ENCODE results near the gene NR6A1. TPM values are rescaled to one million over a fixed set of nuclear protein-coding genes. Genes with fewer than 3 reads are reported as not detected.
A peak's percentile ranks its signal among the peaks of the same experiment; 100 is the strongest.

NR6A1 gene
- total and polyA plus RNA-seq, 5 donors = 0.57 to 1.9 (median 0.91) TPM

DNA sequence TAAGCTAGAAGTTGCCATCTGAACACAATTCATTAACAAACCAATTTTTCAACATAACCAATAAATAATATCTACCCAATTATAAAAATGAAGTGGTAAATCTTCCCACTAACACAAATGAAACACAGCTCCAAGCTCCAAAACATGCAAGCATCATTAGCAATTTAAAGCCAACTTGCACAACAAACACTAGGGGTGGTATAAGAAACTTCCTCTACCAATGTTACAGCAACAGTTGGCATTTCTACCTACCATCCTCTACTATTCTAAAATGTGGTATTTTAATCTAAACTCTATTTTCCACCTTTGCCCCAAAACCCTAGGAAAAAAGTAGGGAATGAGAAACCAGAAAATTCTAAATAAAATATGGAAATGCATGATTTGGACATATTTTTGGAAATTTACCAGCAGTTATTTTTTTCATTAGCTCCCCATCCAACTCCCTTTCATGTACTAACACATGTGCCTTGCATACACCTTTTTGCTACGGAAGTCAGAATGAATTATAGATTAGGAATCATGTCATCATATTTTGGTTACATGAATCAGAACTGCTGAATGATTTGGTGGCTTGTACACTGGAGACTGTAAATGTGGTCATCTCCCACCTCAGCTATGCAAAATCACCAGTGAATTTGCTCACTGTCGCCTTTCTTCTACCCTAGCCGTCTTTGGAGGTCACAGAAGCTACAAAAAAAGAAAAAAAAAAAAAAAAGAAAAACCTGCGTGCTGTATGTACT, 4.1 kb downstream of the NR6A1 start:
- DNase-seq (no peak), ATAC-seq (no peak)
- Histone ChIP-seq H3K27me3 (ENCODE audit: control insufficient read depth, insufficient read depth) (peaks cover 3% of the 10 kb centered on the region), H3K27ac (ENCODE audit: low read length) (no peak overlapping the region), H3K4me1 (ENCODE audit: control insufficient read depth, insufficient read depth, low read length) (no peaks in the 10 kb centered on the region), H3K4me3 (ENCODE audit: low read length) (no peak overlapping the region), H3K9me3 (ENCODE audit: control insufficient read depth, low read length) (no peaks in the 10 kb centered on the region)
- intact Hi-C loops (cut with DNase I) = no loop called here
- WGBS = 77% methylated on average over 4 of the region's 4 CpGs

DNA sequence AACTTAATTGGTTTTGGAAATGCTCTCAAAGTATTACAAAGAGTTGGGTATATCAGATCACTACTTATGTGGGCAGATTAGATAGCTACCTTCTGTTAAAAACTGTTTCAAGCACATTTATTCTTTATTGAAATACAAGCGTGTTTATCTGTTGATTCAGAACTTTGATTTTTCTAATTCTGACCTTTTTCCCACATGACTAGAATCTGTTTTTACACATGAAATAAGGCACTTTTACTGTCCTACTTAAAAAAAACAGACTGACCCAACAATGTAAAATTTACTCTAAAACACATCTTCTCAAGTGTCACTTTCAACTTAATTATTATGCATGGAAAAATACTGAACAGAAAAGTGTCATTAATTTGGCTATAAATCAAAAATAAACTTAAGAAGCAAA, 4.8 kb downstream of the NR6A1 start:
- Histone ChIP-seq H3K9me3 (ENCODE audit: control insufficient read depth, low read length) (no peaks in the 10 kb centered on the region), H3K4me3 (ENCODE audit: low read length) (no peak overlapping the region), H3K27ac (ENCODE audit: low read length) (no peak overlapping the region), H3K27me3 (ENCODE audit: control insufficient read depth, insufficient read depth) (peaks cover 3% of the 10 kb centered on the region), H3K4me1 (ENCODE audit: control insufficient read depth, insufficient read depth, low read length) (no peaks in the 10 kb centered on the region)
- WGBS = 94% methylated on average over 1 of the region's 1 CpG
- intact Hi-C loops (cut with DNase I) = no loop called here
- ATAC-seq (no peak), DNase-seq (no peak)

DNA sequence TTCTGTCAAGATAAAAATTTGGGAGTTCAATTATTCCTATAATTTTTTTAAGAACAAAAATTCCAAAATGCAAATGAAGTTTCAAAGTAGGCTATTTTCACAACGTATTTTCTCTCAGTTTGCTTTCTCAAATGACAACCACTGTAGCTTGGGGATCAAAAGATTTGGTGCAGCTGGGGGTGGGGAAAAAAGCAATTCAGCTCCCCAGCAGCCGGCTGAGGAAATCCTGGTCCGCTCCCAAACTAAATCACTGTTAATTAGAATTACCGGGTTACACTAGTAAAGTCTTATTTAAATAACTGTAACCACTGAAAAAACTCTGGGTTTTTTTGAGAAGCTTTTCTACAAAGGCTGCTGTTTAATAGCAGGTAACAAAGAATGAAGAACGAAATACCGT, 5.7 kb downstream of the NR6A1 start:
- ATAC-seq = no peak
- intact Hi-C loops (cut with DNase I) = no loop called here
- Histone ChIP-seq H3K4me3 (ENCODE audit: low read length) (no peak overlapping the region), H3K27me3 (ENCODE audit: control insufficient read depth, insufficient read depth) (peaks cover 3% of the 10 kb centered on the region), H3K9me3 (ENCODE audit: control insufficient read depth, low read length) (no peaks in the 10 kb centered on the region), H3K4me1 (ENCODE audit: control insufficient read depth, insufficient read depth, low read length) (no peaks in the 10 kb centered on the region), H3K27ac (ENCODE audit: low read length) (no peak overlapping the region)
- 89% methylated on average over 6 of the region's 6 CpGs for WGBS
- no peak for DNase-seq

DNA sequence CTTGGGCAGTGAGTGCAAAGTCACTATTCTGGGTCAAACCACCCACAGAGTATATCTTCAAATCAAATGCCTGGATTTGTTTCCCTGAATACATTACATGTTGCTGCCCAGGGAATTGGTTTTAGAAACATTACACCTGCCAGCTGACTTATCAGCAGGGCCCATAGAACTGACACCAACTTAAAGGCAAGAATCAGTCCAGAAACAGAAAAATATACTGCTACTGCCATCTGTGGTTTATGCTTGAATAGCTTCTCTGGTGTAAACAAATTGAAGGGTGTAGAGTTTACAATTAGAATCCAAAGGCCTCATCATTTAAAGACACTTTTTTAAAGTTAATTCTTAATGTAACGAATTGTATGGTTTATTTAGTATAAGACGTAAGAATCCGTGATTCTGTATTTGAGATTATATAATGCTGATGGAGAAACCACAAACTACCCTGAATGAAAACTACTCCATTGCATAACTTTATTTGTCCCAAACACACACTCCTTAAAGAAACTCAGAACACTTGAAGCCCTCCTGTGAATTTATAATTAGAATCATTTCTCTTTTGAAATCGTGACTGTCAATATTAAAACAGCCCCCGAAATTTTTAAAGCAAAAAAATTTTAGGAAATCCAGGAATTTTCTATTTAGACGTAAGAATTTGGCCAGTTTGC, 6.2 kb downstream of the NR6A1 start:
- H3K4me3 ChIP-seq (ENCODE audit: low read length) = no peak overlapping the region
- peaks cover 3% of the 10 kb centered on the region for H3K27me3 ChIP-seq (ENCODE audit: control insufficient read depth, insufficient read depth)
- WGBS = 80% methylated on average over 6 of the region's 6 CpGs
- intact Hi-C loops (cut with DNase I) = no loop called here
- no peak overlapping the region for H3K27ac ChIP-seq (ENCODE audit: low read length)
- H3K9me3 ChIP-seq (ENCODE audit: control insufficient read depth, low read length) = no peaks in the 10 kb centered on the region
- DNase-seq (no peak), ATAC-seq (no peak)
- no peaks in the 10 kb centered on the region for H3K4me1 ChIP-seq (ENCODE audit: control insufficient read depth, insufficient read depth, low read length)

DNA sequence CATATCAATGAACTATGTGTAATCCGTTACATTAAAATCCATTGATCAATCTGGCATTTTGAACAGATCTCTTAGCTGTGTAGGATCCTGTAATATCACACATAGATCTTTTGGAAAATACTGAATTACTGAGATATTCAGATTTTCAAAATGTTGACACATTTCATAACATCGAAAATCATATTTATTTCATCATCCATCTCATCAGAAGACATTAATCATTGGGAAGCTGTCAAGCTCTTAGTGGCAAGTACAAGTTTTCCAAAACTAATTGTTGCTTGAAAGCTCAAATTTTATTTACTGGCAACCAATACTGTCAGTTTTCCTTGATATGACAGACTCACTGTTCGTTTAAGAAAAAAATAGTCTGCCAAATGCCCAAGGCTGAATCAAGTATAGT, 8.5 kb downstream of the NR6A1 start:
- H3K9me3 ChIP-seq (ENCODE audit: control insufficient read depth, low read length) = no peaks in the 10 kb centered on the region
- H3K27me3 ChIP-seq (ENCODE audit: control insufficient read depth, insufficient read depth) = peaks cover 3% of the 10 kb centered on the region
- DNase-seq (no peak), ATAC-seq (no peak)
- H3K4me1 ChIP-seq (ENCODE audit: control insufficient read depth, insufficient read depth, low read length) = no peaks in the 10 kb centered on the region
- no peak overlapping the region for H3K27ac ChIP-seq (ENCODE audit: low read length)
- intact Hi-C loops (cut with DNase I) = no loop called here
- no peak overlapping the region for H3K4me3 ChIP-seq (ENCODE audit: low read length)
- 89% methylated on average over 3 of the region's 3 CpGs for WGBS

DNA sequence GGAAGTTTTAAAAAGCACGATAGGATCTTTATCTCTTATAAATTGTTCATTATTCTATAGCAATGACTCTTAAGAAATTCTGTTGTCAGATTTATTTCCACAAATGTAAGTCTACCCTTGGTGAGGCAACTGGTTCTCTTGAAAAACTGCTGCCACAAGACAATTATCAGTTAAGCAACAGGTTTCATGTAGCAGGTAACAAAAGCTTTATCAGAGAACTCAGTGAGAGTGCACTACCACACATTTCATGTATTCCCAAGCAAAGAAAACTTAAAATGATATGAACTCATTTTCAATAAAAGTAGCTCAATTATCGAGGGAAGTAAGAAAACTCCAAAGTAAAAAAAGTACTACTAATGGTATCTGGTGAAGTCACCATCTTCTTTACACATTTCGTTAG, 9.4 kb downstream of the NR6A1 start:
- ATAC-seq = no peak
- Histone ChIP-seq H3K9me3 (ENCODE audit: control insufficient read depth, low read length) (no peaks in the 10 kb centered on the region), H3K4me1 (ENCODE audit: control insufficient read depth, insufficient read depth, low read length) (no peaks in the 10 kb centered on the region), H3K27ac (ENCODE audit: low read length) (no peak overlapping the region), H3K4me3 (ENCODE audit: low read length) (no peak overlapping the region), H3K27me3 (ENCODE audit: control insufficient read depth, insufficient read depth) (no peaks in the 10 kb centered on the region)
- intact Hi-C loops (cut with DNase I) = no loop called here
- WGBS = 81% methylated on average over 3 of the region's 3 CpGs
- no peak for DNase-seq

DNA sequence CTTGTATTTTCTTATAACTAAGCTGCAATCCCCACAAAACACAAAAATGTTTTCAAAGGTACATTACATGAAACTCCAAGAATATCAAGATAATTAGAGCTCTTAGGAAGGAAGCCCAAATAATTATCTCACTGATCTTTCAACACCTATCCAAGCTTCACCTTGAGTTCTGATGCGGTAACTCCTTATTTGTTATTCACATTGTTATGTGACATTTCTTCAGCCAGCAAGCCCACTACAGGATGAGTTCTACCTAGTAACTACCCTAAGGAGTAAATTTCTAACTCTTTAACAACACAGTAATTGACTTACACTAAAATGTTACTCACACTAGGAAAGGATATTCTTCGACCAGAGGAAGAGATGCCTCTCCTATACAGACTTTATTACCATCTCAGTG, 9.9 kb downstream of the NR6A1 start:
- no peak overlapping the region for H3K4me3 ChIP-seq (ENCODE audit: low read length)
- no peaks in the 10 kb centered on the region for H3K27me3 ChIP-seq (ENCODE audit: control insufficient read depth, insufficient read depth)
- H3K4me1 ChIP-seq (ENCODE audit: control insufficient read depth, insufficient read depth, low read length) = no peaks in the 10 kb centered on the region
- no peak overlapping the region for H3K27ac ChIP-seq (ENCODE audit: low read length)
- no peak for ATAC-seq
- H3K9me3 ChIP-seq (ENCODE audit: control insufficient read depth, low read length) = no peaks in the 10 kb centered on the region
- DNase-seq = no peak
- 81% methylated on average over 2 of the region's 2 CpGs for WGBS
- intact Hi-C loops (cut with DNase I) = no loop called here

DNA sequence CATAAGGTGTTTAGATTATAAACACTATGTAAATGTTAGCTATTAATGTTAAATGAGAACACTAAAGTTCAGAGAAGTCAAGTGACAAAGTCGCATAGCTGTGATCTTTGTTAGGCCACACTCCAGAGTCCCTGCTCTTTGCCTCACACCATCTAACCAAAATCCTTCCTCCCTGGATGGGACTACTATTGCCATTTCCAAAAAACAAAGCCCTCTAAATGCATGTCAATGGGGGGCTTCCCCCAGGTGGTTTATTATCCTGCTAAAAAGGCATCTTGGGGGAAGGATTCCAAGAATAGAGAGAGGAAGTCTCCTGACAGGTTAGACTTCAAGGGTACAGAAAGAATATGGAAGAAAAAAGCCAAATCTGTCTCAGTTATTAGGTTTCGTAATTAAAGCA, 10.4 kb downstream of the NR6A1 start:
- intact Hi-C loops (cut with DNase I) = no loop called here
- no peak for ATAC-seq
- H3K27ac ChIP-seq (ENCODE audit: low read length) = no peak overlapping the region
- no peaks in the 10 kb centered on the region for H3K27me3 ChIP-seq (ENCODE audit: control insufficient read depth, insufficient read depth)
- 97% methylated on average over 2 of the region's 2 CpGs for WGBS
- no peak for DNase-seq
- H3K4me3 ChIP-seq (ENCODE audit: low read length) = no peak overlapping the region
- H3K4me1 ChIP-seq (ENCODE audit: control insufficient read depth, insufficient read depth, low read length) = no peaks in the 10 kb centered on the region
- no peaks in the 10 kb centered on the region for H3K9me3 ChIP-seq (ENCODE audit: control insufficient read depth, low read length)

DNA sequence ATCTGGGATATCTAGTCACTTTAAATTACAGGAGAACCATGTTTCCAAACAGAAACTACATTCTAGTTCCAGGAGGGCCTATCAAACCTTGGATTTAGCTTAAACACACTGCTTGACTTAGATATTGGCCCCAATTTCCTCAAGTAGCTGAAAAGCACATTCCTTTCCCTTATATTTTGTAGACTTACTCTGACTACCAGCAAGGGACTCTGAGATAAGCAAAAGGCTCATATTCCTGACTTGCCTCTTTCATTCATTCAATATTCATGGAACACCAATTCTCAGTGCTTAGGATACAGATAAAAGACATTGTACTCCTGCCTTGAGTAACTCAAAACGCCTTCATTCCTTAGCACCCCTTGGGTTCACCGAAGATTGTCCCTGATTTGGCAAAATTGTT, 11.8 kb downstream of the NR6A1 start:
- Histone ChIP-seq H3K27ac (ENCODE audit: low read length) (no peak overlapping the region), H3K4me1 (ENCODE audit: control insufficient read depth, insufficient read depth, low read length) (no peaks in the 10 kb centered on the region), H3K4me3 (ENCODE audit: low read length) (no peak overlapping the region), H3K27me3 (ENCODE audit: control insufficient read depth, insufficient read depth) (no peaks in the 10 kb centered on the region), H3K9me3 (ENCODE audit: control insufficient read depth, low read length) (no peaks in the 10 kb centered on the region)
- DNase-seq (no peak), ATAC-seq (no peak)
- 93% methylated on average over 2 of the region's 2 CpGs for WGBS
- intact Hi-C loops (cut with DNase I) = no loop called here

DNA sequence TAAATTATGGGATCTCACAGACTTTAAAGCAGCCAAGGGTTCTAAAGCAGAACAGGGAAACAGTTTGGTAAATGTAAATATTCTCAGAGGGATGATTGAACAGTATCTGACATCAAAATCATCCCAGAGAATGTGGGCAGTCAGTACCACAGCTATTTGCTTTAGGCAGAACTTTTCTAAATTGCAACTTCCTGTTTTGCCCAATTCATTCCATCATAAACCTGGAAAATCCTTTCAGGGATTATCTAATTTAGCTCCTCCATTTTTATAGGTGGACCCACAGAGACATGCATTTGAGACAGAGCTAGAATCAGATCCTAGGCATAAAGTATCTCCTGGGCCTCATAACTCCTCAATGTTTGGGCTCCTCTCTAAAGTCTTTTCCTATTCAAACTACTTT, 12.4 kb downstream of the NR6A1 start:
- Histone ChIP-seq H3K27ac (ENCODE audit: low read length) (no peak overlapping the region), H3K27me3 (ENCODE audit: control insufficient read depth, insufficient read depth) (no peaks in the 10 kb centered on the region)
- intact Hi-C loops (cut with DNase I) = no loop called here

DNA sequence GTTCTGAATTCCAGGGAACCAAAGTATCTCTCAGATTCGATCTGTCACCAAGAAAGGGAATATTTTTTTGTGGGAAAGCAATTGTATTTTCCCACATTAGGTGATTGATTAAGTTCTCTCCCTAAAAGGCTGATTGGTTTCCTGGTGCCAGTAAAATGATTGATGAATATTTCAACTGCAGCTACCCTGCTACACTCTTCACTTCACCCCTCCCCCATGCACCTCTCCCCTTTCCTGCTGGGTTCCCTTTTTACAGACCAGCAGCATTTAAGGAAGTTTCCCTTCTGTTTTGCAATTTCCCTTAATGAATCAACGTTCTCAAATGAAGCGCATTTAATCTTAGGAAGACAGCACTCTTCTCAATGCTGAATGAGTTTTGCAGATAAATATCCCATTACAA, 13.1 kb downstream of the NR6A1 start:
- H3K4me3 ChIP-seq (ENCODE audit: low read length) = no peak overlapping the region
- 19% methylated on average over 3 of the region's 3 CpGs for WGBS

More for the DNA sequence above, 12.4 kb downstream of the NR6A1 start:
- no peaks in the 10 kb centered on the region for H3K9me3 ChIP-seq (ENCODE audit: control insufficient read depth, low read length)
- ATAC-seq (no peak), DNase-seq (no peak)
- H3K4me3 ChIP-seq (ENCODE audit: low read length) = no peak overlapping the region
- no peaks in the 10 kb centered on the region for H3K4me1 ChIP-seq (ENCODE audit: control insufficient read depth, insufficient read depth, low read length)

More for the DNA sequence above, 13.1 kb downstream of the NR6A1 start:
- ATAC-seq (peak in 1 of 2 donors; percentile 34), DNase-seq (peak in 1 of 3 donors; percentile 34)
- Histone ChIP-seq H3K4me1 (ENCODE audit: control insufficient read depth, insufficient read depth, low read length) (no peaks in the 10 kb centered on the region), H3K27me3 (ENCODE audit: control insufficient read depth, insufficient read depth) (no peaks in the 10 kb centered on the region), H3K9me3 (ENCODE audit: control insufficient read depth, low read length) (no peaks in the 10 kb centered on the region), H3K27ac (ENCODE audit: low read length) (no peak overlapping the region)
- intact Hi-C loops (cut with DNase I) = no loop called here

Measured in right cardiac atrium (tissue), 5 donors.